HFFc6 (cell line): Measurements from ENCODE around the gene SMIM3. TPM values are rescaled to one million over a fixed set of nuclear protein-coding genes. Genes with fewer than 3 reads are reported as not detected.

Source experiments
- DNase-seq: peaks from one replicate; pipeline ENCODE4 v3.0.0-alpha.2; 2018
- H3K27ac Mint-ChIP-seq: 2 replicates; pipeline ENCODE4 v1.8.0; 2020; ENCODE audit warnings: mild to moderate bottlenecking, mixed read lengths
- H3K27me3 Mint-ChIP-seq: 2 replicates; pipeline ENCODE4 v1.8.0; 2021; ENCODE audit warnings: mild to moderate bottlenecking, moderate library complexity, mixed read lengths; ENCODE audit not compliant: insufficient read depth
- H3K36me3 Mint-ChIP-seq: 2 replicates; pipeline ENCODE4 v1.8.0; 2021; ENCODE audit warnings: low read depth, mixed read lengths
- H3K4me1 Mint-ChIP-seq: 2 replicates; pipeline ENCODE4 v1.8.0; 2020; ENCODE audit warnings: low read depth, mixed read lengths
- H3K4me3 Mint-ChIP-seq: 2 replicates; pipeline ENCODE4 v1.8.0; 2020; ENCODE audit warnings: mild to moderate bottlenecking, moderate library complexity, mixed read lengths
- H3K9me3 Mint-ChIP-seq: 2 replicates; pipeline ENCODE4 v1.8.0; 2020; ENCODE audit warnings: mild to moderate bottlenecking, mixed read lengths
- total RNA-seq, 6 experiments: library from RNA; stranded (reverse); fragmentation: NEBNext Ultra II Directional; extraction: Animal tissue kit (Norgen Biotek cat#: 25700); gene quantifications; 2 replicates in 1 of 6; 3 replicates in 5 of 6; pipeline ENCODE4 v1.2.3, GENCODE V29; 2021
- TF ChIP-seq, protein P1 (sequence below): fragments of 200-600 bp; sonication (generic); IDR thresholded peaks from 2 replicates; pipeline ENCODE4 v1.5.0; 2021; ENCODE audit warnings: antibody characterized with exemption, mild to moderate bottlenecking

Gene SMIM3
- total RNA-seq, 6 experiments from 2014 or later: 32.5 to 51.1 (median 37.9) TPM

DNA sequence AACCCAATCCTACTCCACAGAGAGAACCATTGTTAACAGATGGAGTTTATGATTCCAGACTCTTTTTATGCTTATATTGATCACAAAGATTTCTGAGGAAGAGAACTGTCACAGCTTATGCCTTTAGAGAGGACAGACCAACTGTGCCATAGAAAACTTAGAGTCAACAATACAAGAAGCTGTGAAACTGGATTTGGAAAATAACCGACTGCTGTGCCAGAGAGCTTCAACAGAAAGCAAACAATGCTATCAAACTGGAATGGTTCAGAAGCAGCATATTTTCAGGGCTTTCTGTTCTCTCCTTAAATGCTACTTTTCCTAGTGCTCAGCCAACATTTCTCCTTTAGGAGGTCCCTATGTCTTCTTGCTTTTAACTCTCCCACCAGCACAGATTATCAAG, 24.7 kb upstream of the SMIM3 start:
- H3K27ac Mint-ChIP-seq: peak overlapping the region; percentile 47
- H3K36me3 Mint-ChIP-seq: peaks cover 38% of the 10 kb centered on the region
- no peak overlapping the region for H3K4me3 Mint-ChIP-seq

DNA sequence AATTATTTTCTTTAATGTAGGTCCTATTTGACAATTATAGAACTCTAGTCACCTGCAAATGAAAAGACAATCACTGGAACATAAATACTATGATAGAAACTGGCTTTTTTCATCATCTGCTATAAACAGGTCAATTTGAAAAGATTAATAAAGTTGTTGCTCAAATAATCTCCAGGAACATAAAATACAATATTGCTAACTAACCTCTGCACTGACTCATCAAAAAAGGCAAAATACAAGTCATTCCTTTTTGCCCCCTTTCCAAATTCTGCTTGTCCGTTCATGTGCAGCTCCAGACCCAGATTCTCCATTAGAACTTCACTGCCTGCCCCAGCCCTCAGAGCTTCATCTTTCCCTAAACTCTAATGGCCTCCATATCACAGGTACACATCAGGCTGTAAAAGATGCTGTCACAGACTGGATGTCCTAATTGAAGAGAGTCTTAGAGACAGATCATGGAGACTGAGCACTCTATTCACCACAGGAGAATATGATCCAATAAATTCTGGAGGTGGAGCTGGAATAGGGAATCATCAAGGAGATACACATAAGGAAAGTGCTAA, 21.4 kb upstream of the SMIM3 start:
- H3K4me1 Mint-ChIP-seq: peaks cover 23% of the 10 kb centered on the region
- no peak overlapping the region for H3K4me3 Mint-ChIP-seq
- DNase-seq: no peak
- peaks cover 30% of the 10 kb centered on the region for H3K36me3 Mint-ChIP-seq
- TF ChIP-seq, protein P1, sequence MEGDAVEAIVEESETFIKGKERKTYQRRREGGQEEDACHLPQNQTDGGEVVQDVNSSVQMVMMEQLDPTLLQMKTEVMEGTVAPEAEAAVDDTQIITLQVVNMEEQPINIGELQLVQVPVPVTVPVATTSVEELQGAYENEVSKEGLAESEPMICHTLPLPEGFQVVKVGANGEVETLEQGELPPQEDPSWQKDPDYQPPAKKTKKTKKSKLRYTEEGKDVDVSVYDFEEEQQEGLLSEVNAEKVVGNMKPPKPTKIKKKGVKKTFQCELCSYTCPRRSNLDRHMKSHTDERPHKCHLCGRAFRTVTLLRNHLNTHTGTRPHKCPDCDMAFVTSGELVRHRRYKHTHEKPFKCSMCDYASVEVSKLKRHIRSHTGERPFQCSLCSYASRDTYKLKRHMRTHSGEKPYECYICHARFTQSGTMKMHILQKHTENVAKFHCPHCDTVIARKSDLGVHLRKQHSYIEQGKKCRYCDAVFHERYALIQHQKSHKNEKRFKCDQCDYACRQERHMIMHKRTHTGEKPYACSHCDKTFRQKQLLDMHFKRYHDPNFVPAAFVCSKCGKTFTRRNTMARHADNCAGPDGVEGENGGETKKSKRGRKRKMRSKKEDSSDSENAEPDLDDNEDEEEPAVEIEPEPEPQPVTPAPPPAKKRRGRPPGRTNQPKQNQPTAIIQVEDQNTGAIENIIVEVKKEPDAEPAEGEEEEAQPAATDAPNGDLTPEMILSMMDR: no peak
- H3K9me3 Mint-ChIP-seq: no peaks in the 10 kb centered on the region
- H3K27me3 Mint-ChIP-seq: peaks cover 3% of the 10 kb centered on the region; the same call in 1 of the 2 replicates
- H3K27ac Mint-ChIP-seq: peak overlapping the region; percentile 62

More for the DNA sequence above, 24.7 kb upstream of the SMIM3 start:
- TF ChIP-seq, protein P1: no peak
- Mint-ChIP-seq H3K27me3 (peaks cover 2% of the 10 kb centered on the region; the same call in 1 of the 2 replicates), H3K4me1 (peaks cover 41% of the 10 kb centered on the region), H3K9me3 (no peaks in the 10 kb centered on the region)
- DNase-seq: no peak

DNA sequence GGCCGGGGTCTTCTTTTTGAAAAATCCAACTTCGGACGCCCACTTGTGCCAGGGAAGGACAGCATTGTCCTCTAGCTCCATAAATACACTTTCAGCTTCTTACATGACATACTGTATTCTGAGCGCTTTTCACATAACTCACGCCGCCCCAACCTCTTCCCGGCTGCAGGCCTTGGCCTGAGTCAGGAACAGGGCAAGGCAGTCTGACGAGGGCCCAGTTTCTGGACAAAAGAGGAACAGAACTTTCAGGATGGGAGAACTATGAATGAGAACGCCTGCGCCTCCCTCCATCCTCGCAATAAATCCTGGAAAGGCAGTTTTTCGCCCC, 20.4 kb upstream of the SMIM3 start:
- Mint-ChIP-seq H3K4me3 (no peak overlapping the region), H3K4me1 (peaks cover 32% of the 10 kb centered on the region), H3K36me3 (peaks cover 29% of the 10 kb centered on the region), H3K9me3 (no peaks in the 10 kb centered on the region), H3K27ac (no peak overlapping the region), H3K27me3 (peaks cover 3% of the 10 kb centered on the region; the same call in 1 of the 2 replicates)
- DNase-seq: no peak
- TF ChIP-seq, protein P1: no peak

DNA sequence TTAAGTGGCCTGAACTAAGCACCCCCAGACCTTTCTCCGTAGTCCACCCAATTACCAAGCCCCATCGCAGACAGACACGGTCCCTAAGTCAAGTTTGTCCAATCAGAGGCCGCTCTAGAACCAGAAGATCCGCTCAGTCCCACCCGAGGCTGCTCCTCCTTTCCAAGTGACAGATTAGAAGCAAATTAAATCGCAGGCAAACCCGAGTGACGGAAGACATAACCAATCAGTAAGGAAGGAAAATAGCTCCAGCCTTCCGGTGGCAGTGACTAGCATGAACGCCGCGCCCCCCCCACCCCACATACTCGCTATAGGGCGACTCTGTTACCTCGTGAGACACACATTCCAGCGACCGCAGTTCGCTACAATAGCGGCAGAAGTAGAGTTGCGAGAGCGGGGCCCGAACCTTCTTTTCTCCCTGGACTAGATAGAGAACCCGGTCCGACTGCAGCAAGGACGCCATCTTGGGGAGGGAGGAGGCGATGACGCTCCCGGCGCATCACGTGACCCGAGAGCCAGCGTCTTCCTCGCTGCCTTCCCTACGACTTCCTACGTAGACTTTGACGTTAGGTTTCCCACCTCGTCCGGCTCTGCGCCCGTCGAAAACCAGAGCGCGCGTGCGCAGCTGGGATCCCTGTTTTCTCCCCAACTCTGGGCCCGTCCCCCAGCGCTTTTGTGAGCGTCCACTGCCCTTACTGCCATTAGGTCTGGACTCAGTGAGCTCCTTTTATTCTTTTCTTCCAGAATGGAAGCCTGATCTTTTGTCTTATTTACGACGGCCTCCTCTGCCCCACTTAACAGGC, 19.8 kb upstream of the SMIM3 start, which contains the start of gene DCTN4:
Gene DCTN4 (minus strand): TSS at position 487 of the 803 bp plus-strand sequence. CDS start 24 bp downstream, at position 463.
- TF ChIP-seq, protein P1: no peak; the same call in 1 of the 2 replicates
- DNase-seq: peak; percentile 100
- Mint-ChIP-seq H3K9me3 (no peaks in the 10 kb centered on the region), H3K27me3 (peaks cover 3% of the 10 kb centered on the region; the same call in 1 of the 2 replicates), H3K4me1 (peaks cover 32% of the 10 kb centered on the region), H3K36me3 (peaks cover 24% of the 10 kb centered on the region), H3K4me3 (no peak within 1 kb of the TSS), H3K27ac (no peak within 1 kb of the TSS)

DNA sequence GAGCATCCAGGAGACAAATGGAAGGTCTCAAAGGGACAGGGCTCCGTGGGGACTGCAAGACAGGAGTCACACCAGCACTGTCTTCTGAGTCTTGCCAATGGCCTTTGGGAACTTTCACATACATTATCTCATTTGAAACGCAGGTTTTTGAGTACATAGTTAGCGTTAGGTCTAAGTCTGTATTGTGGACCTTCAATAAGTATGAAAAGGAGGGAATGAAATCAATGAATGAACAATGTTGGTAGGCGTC, 19.3 kb upstream of the SMIM3 start:
- TF ChIP-seq, protein P1: no peak
- no peak for DNase-seq
- peaks cover 27% of the 10 kb centered on the region for H3K4me1 Mint-ChIP-seq
- peaks cover 3% of the 10 kb centered on the region; the same call in 1 of the 2 replicates for H3K27me3 Mint-ChIP-seq
- H3K27ac Mint-ChIP-seq: no peak overlapping the region
- no peak overlapping the region for H3K4me3 Mint-ChIP-seq
- peaks cover 20% of the 10 kb centered on the region for H3K36me3 Mint-ChIP-seq
- H3K9me3 Mint-ChIP-seq: no peaks in the 10 kb centered on the region
